ENCODE data around the gene CELF2. TPM values are rescaled to one million over a fixed set of nuclear protein-coding genes. Genes with fewer than 3 reads are reported as not detected.

The CELF2 gene
- total RNA-seq, 3 donors from 2014 or later (not counting 1 experiment from before 2014, with no cell fraction given), result 282 to 298 (median 295) TPM

GRCh38 chr10:11194859-11195586, 177.4 kb downstream of the CELF2 start:
- no peak overlapping the region for H3K27ac Mint-ChIP-seq
- intact Hi-C loops (cut with micrococcal nuclease), result loop anchor here (1.0 to 2.0 kb wide), 2 partner anchors 14 to 17 kb away; no protein-coding TSS in a partner anchor
- peaks cover 56% of the 10 kb centered on the region for H3K36me3 ChIP-seq (ENCODE audit: control insufficient read depth, insufficient read depth, low read length)

DNA sequence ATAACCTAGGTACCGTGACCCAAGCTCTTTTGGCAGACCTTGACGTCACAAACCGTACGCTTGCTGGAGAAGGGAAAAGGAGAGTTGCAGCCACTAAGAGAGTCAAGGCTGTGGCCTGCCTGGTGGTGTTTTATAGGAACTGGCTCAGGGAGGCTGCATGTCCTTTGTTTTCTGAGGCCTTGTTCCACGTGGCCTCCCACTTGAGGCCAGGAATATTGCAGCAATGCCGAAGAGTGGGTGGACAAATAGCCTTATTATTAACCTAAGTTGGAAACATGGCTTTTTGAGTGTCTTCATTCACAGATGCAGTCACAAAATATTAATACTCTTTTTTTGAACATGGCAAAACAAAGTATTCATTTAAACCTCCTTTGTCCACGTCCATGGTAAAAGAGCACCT, 178.0 kb downstream of the CELF2 start:
- Mint-ChIP-seq H3K27ac (no peak overlapping the region), H3K9me3 (no peaks in the 10 kb centered on the region), H3K36me3 (peaks cover 7% of the 10 kb centered on the region), H3K4me3 (peak overlapping the region; percentile 51), H3K4me1 (peaks cover 95 to 97% of the 10 kb centered on the region in 2 donors), H3K27me3 (ENCODE audit: low read depth in 2 of 2) (no peaks in the 10 kb centered on the region)
- TF ChIP-seq, protein P1, sequence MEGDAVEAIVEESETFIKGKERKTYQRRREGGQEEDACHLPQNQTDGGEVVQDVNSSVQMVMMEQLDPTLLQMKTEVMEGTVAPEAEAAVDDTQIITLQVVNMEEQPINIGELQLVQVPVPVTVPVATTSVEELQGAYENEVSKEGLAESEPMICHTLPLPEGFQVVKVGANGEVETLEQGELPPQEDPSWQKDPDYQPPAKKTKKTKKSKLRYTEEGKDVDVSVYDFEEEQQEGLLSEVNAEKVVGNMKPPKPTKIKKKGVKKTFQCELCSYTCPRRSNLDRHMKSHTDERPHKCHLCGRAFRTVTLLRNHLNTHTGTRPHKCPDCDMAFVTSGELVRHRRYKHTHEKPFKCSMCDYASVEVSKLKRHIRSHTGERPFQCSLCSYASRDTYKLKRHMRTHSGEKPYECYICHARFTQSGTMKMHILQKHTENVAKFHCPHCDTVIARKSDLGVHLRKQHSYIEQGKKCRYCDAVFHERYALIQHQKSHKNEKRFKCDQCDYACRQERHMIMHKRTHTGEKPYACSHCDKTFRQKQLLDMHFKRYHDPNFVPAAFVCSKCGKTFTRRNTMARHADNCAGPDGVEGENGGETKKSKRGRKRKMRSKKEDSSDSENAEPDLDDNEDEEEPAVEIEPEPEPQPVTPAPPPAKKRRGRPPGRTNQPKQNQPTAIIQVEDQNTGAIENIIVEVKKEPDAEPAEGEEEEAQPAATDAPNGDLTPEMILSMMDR (IDR thresholded peaks at IDR 0.05), result no peak
- Histone ChIP-seq H3K4me3 (ENCODE audit: low read length) (no peak overlapping the region), H3K27ac (ENCODE audit: low read length) (peak overlapping the region; percentile 51), H3K4me1 (ENCODE audit: control insufficient read depth, insufficient read depth, low read length) (peaks cover 83% of the 10 kb centered on the region), H3K9me3 (ENCODE audit: control insufficient read depth, insufficient read depth, low read length) (no peaks in the 10 kb centered on the region), H3K36me3 (ENCODE audit: control insufficient read depth, insufficient read depth, low read length) (peaks cover 55% of the 10 kb centered on the region), H3K27me3 (ENCODE audit: control insufficient read depth, insufficient read depth, low read length) (no peaks in the 10 kb centered on the region)
- whole genome bisulfite sequencing (ENCODE audit: insufficient coverage), result 60% methylated on average over 7 of the region's 7 CpGs
- ATAC-seq (no peak), DNase-seq (no peak)
- intact Hi-C loops (cut with micrococcal nuclease), result loop anchor here (1.0 to 2.0 kb wide), 2 partner anchors 13 to 17 kb away; no protein-coding TSS in a partner anchor

More at GRCh38 chr10:11194859-11195586, 177.4 kb downstream of the CELF2 start:
- Histone ChIP-seq H3K9me3 (ENCODE audit: control insufficient read depth, insufficient read depth, low read length) (no peaks in the 10 kb centered on the region), H3K27ac (ENCODE audit: low read length) (peak overlapping the region; percentile 51), H3K4me1 (ENCODE audit: control insufficient read depth, insufficient read depth, low read length) (peaks cover 82% of the 10 kb centered on the region), H3K27me3 (ENCODE audit: control insufficient read depth, insufficient read depth, low read length) (no peaks in the 10 kb centered on the region), H3K4me3 (ENCODE audit: low read length) (no peak overlapping the region)
- H3K9me3 Mint-ChIP-seq, result no peaks in the 10 kb centered on the region
- peak; percentile 64 to 85 (median 84) for ATAC-seq
- H3K36me3 Mint-ChIP-seq, result peaks cover 6% of the 10 kb centered on the region
- H3K27me3 Mint-ChIP-seq (ENCODE audit: low read depth in 2 of 2), result no peaks in the 10 kb centered on the region
- TF ChIP-seq, protein P1 (IDR thresholded peaks at IDR 0.05), result no peak
- peaks cover 95 to 97% of the 10 kb centered on the region in 2 donors for H3K4me1 Mint-ChIP-seq
- H3K4me3 Mint-ChIP-seq, result peak overlapping the region; percentile 51
- WGBS (ENCODE audit: insufficient coverage), result 53% methylated on average over 8 of the region's 8 CpGs
- DNase-seq, result no peak

GRCh38 chr10:11197266-11197712, 179.6 kb downstream of the CELF2 start:
- 41% methylated on average over 6 of the region's 7 CpGs for WGBS (ENCODE audit: insufficient coverage)
- no peaks in the 10 kb centered on the region for H3K9me3 ChIP-seq (ENCODE audit: control insufficient read depth, insufficient read depth, low read length)
- intact Hi-C loops (cut with micrococcal nuclease), result no loop called here
- H3K4me1 ChIP-seq (ENCODE audit: control insufficient read depth, insufficient read depth, low read length), result peaks cover 76% of the 10 kb centered on the region
- Mint-ChIP-seq H3K27me3 (ENCODE audit: low read depth in 2 of 2) (no peaks in the 10 kb centered on the region), H3K4me3 (peak overlapping the region; percentile 77), H3K27ac (no peak overlapping the region), H3K4me1 (peaks cover 95 to 97% of the 10 kb centered on the region in 2 donors), H3K9me3 (no peaks in the 10 kb centered on the region), H3K36me3 (peaks cover 7% of the 10 kb centered on the region)
- DNase-seq (peak in 1 of 2 donors; percentile 33), ATAC-seq (peak; percentile 39 to 61 (median 59))
- H3K4me3 ChIP-seq (ENCODE audit: low read length), result no peak overlapping the region
- H3K27ac ChIP-seq (ENCODE audit: low read length), result peak overlapping the region; percentile 37
- peaks cover 63% of the 10 kb centered on the region for H3K36me3 ChIP-seq (ENCODE audit: control insufficient read depth, insufficient read depth, low read length)
- TF ChIP-seq, protein P1 (IDR thresholded peaks at IDR 0.05), result no peak
- H3K27me3 ChIP-seq (ENCODE audit: control insufficient read depth, insufficient read depth, low read length), result no peaks in the 10 kb centered on the region
